HepG2 (cell line): ENCODE results near the gene FAM156A. TPM values are rescaled to one million over a fixed set of nuclear protein-coding genes. Genes with fewer than 3 reads are reported as not detected.
"Not testable (repeated sequence)": the region's sequence is repeated elsewhere in the genome, so short reads cannot be mapped to it uniquely, and the experiment has no call there.

Experiments
- ATAC-seq: fragments of 200-7000 bp; cut with Tn5 transposase; 3 replicates; pipeline ENCODE4 v1.9.1; 2020; ENCODE audit warnings: mild to moderate bottlenecking, moderate library complexity
- Bru-seq: library from RNA; stranded (reverse); fragments of 400-500 nt; gene quantifications from one replicate; lab custom pipeline; 2021; lab: Mats Ljungman, UMichigan
- BruChase-seq, 2 experiments: library from RNA; stranded (reverse); fragments of 400-500 nt; gene quantifications; one replicate each; lab custom pipeline; 2021; lab: Mats Ljungman, UMichigan
- BruUV-seq: library from RNA; stranded (reverse); fragments of 400-500 nt; replicated peaks from 2 replicates; lab custom pipeline; 2021; lab: Mats Ljungman, UMichigan
- CTCF ChIA-PET: fragments of 300-600 bp; formaldehyde crosslinking; extraction: SDS; loops from one replicate; lab custom pipeline; 2021; ENCODE audit warnings: low total read pairs, inconsistent platforms, low intra/inter-chr PET ratio; lab: Yijun Ruan, JAX
- POLR2A ChIA-PET: fragments of 350-600 bp; sonication (Branson Sonifier 250); formaldehyde crosslinking; loops from one replicate; lab custom pipeline; 2020; ENCODE audit warnings: antibody characterized with exemption, inconsistent platforms; lab: Yijun Ruan, JAX
- DNase-seq: peaks from one replicate; pipeline ENCODE4 v3.0.0-alpha.2; 2015; ENCODE audit warnings: low spot score
- FAIRE-seq: peaks from 3 replicates; lab custom pipeline; 2011; peaks lifted over from hg19 to GRCh38; lab: Jason Lieb, UNC
- H2AFZ ChIP-seq: one replicate; pipeline ENCODE4 v1.6.1; 2011; ENCODE audit warnings: low read length, inconsistent platforms
- H3K27ac ChIP-seq: fragments of 300-600 bp; 3 replicates; pipeline ENCODE4 v1.8.0; 2011; ENCODE audit warnings: mixed run types, mild to moderate bottlenecking, mixed read lengths, low read length, inconsistent platforms; ENCODE audit not compliant: insufficient read depth; ENCODE audit errors: extremely low read length
- H3K27me3 ChIP-seq, 2 experiments: fragments of 200-600 bp in 1 of 2; 2 replicates in 1 of 2; 3 replicates in 1 of 2; pipeline versions ENCODE4 v1.6.0 to v1.8.0; 2011; ENCODE audit warnings: low read length in 2 of 2, mild to moderate bottlenecking in 2 of 2, moderate library complexity in 2 of 2, inconsistent platforms in 1 of 2; ENCODE audit not compliant: insufficient read depth in 2 of 2, control insufficient read depth in 1 of 2
- H3K36me3 ChIP-seq, 2 experiments: fragments of 200-600 bp in 1 of 2; replicated peaks in 1 of 2; 2 replicates in 1 of 2; 3 replicates in 1 of 2; pipeline versions ENCODE4 v1.5.1 to v1.8.0; 2011; ENCODE audit warnings: low read length in 2 of 2, inconsistent platforms in 1 of 2; ENCODE audit not compliant: insufficient read depth in 2 of 2, control insufficient read depth in 1 of 2
- H3K4me1 ChIP-seq: 2 replicates; pipeline ENCODE4 v1.5.1; 2012; ENCODE audit warnings: low read length, inconsistent platforms; ENCODE audit not compliant: insufficient read depth
- H3K4me2 ChIP-seq: 2 replicates; pipeline ENCODE4 v1.6.0; 2011; ENCODE audit warnings: low read depth, low read length, inconsistent platforms
- H3K4me3 ChIP-seq, 3 experiments: fragments of 200-600 bp in 1 of 3; sonication (generic), shearing (Covaris generic) in 1 of 3; replicated peaks in 1 of 3; 2 replicates each; pipeline ENCODE4 v1.5.1; 2011 to 2016; ENCODE audit warnings: low read length in 3 of 3, inconsistent platforms in 2 of 3, low read depth in 2 of 3, mild to moderate bottlenecking in 2 of 3, control low read depth in 1 of 3, mixed read lengths in 1 of 3; ENCODE audit not compliant: insufficient read depth in 1 of 3
- H3K79me2 ChIP-seq: one replicate; pipeline ENCODE4 v1.6.1; 2011; ENCODE audit warnings: low read length, inconsistent platforms; ENCODE audit not compliant: insufficient read depth
- H3K9ac ChIP-seq: 2 replicates; pipeline ENCODE4 v1.6.0; 2011; ENCODE audit warnings: mild to moderate bottlenecking, low read depth, low read length, inconsistent platforms; ENCODE audit not compliant: insufficient read depth
- H3K9me3 ChIP-seq: 2 replicates; pipeline ENCODE4 v1.5.1; 2012; ENCODE audit warnings: mild to moderate bottlenecking, low read length
- H4K20me1 ChIP-seq: 2 replicates; pipeline ENCODE4 v1.6.0; 2011; ENCODE audit warnings: inconsistent platforms, mild to moderate bottlenecking, low read length, moderate library complexity; ENCODE audit not compliant: insufficient read depth
- CC2D1A ChIP-seq: sonication (generic); formaldehyde crosslinking; IDR thresholded peaks from 2 replicates; pipeline ENCODE4 v1.8.1; 2023; ENCODE audit warnings: mild to moderate bottlenecking, missing genetic modification reagents
- FOXP4 ChIP-seq: sonication (generic); formaldehyde crosslinking; IDR thresholded peaks from 2 replicates; pipeline ENCODE4 v1.4.0; 2020; ENCODE audit warnings: missing genetic modification reagents
- HCFC1 ChIP-seq: fragments of 150-350 bp; IDR thresholded peaks from 2 replicates; pipeline ENCODE4 v1.6.1; 2014; ENCODE audit warnings: low read depth, low read length
- PLSCR1 ChIP-seq: sonication (generic); formaldehyde crosslinking; IDR thresholded peaks from 2 replicates; pipeline ENCODE4 v1.5.0; 2020; ENCODE audit warnings: missing genetic modification reagents, mild to moderate bottlenecking, borderline replicate concordance
- WGBS: methylation state at CpG from one replicate; pipeline ENCODE4 v1.1.6; 2017; ENCODE audit warnings: low lambda C conversion rate; 5-methylcytosine and 5-hydroxymethylcytosine counted together
- in situ Hi-C: cut with HindIII; loops from 2 replicates; pipeline ENCODE4 v1.10.0; 2017; ENCODE audit warnings: low pct_unique_long_range_greater_than_20kb; ENCODE audit not compliant: extremely low pct_ligation_motif_present
- intact Hi-C: fragments of 100-400 bp; cut with micrococcal nuclease; formaldehyde crosslinking; loops from one replicate; pipeline ENCODE4 v1.10.0; 2022; ENCODE audit not compliant: unreplicated experiment
- long read RNA-seq, 2 experiments: library from RNA in 1 of 2; library from polyadenylated mRNA in 1 of 2; stranded (forward) in 1 of 2; unstranded in 1 of 2; transcript quantifications; one replicate each; pipeline ENCODE4 v2.0.0, GENCODE V29; 2019 to 2022
- polyA minus RNA-seq, 3 experiments: library from RNA; depleted of rRNA, polyadenylated mRNA; stranded (reverse); fragments of >200 nt; gene quantifications; 2 replicates each; pipeline ENCODE4 v1.2.3, GENCODE V29; 2011; ENCODE audit warnings: low replicate concordance in 1 of 3
- polyA plus RNA-seq, 8 experiments: library from polyadenylated mRNA; depleted of rRNA in 3 of 8; stranded (reverse) in 7 of 8; unstranded in 1 of 8; fragments of >200 nt; fragmentation: Illumina TruSeq in 4 of 8; extraction: Trizol in 4 of 8; gene quantifications; 2 replicates each; pipeline versions ENCODE4 v1.2.1 to v1.2.3, GENCODE V29; 2011 to 2016; ENCODE audit warnings: low read depth in 4 of 8, missing spikeins in 1 of 8, mixed read lengths in 1 of 8; ENCODE audit not compliant: insufficient read depth in 1 of 8
- total RNA-seq, 5 experiments: library from RNA; depleted of rRNA; stranded (reverse); fragments of >200 nt; fragmentation: Illumina TruSeq; extraction: Trizol; gene quantifications; 2 replicates each; pipeline ENCODE4 v1.2.3, GENCODE V29; 2016; ENCODE audit warnings: low read depth in 1 of 5

The FAM156A gene
- 7.2 and 15.4 TPM in 2 replicates for total RNA-seq (2016; rRNA removed; fragmentation: Illumina TruSeq; extraction: Trizol)
- 2.1 and 2.3 TPM in 2 replicates for total RNA-seq (2016; cell fraction: cytosol; rRNA removed; fragmentation: Illumina TruSeq; extraction: Trizol; ENCODE audit: low read depth)
- 7.6 and 13.8 TPM in 2 replicates for total RNA-seq (2016; cell fraction: insoluble cytoplasmic fraction; rRNA removed; fragmentation: Illumina TruSeq; extraction: Trizol)
- 1.9 and 5.9 TPM in 2 replicates for total RNA-seq (2016; cell fraction: membrane; rRNA removed; fragmentation: Illumina TruSeq; extraction: Trizol)
- total RNA-seq (2016; cell fraction: nucleus; rRNA removed; fragmentation: Illumina TruSeq; extraction: Trizol): 15.4 and 17.3 TPM in 2 replicates
- 53.8 and 57.9 TPM in 2 replicates for polyA plus RNA-seq (2011; rRNA removed)
- polyA plus RNA-seq (2011; cell fraction: cytosol; rRNA removed): 29.2 and 34.5 TPM in 2 replicates
- polyA plus RNA-seq (2011; cell fraction: nucleus; rRNA removed): 350 and 359 TPM in 2 replicates
- polyA plus RNA-seq (2012): 35.7 and 50.7 TPM in 2 replicates
- 0.57 and 0.66 TPM in 2 replicates for polyA plus RNA-seq (2016; cell fraction: cytosol; fragmentation: Illumina TruSeq; extraction: Trizol; ENCODE audit: low read depth)
- 6.2 and 6.3 TPM in 2 replicates for polyA plus RNA-seq (2016; cell fraction: insoluble cytoplasmic fraction; fragmentation: Illumina TruSeq; extraction: Trizol; ENCODE audit: low read depth)
- polyA plus RNA-seq (2016; cell fraction: membrane; fragmentation: Illumina TruSeq; extraction: Trizol; ENCODE audit: low read depth): 1.8 and 2.6 TPM in 2 replicates
- polyA plus RNA-seq (2016; cell fraction: nucleus; fragmentation: Illumina TruSeq; extraction: Trizol; ENCODE audit: insufficient read depth, low read depth): 85.4 and 94.3 TPM in 2 replicates
- 15.3 and 25.8 TPM in 2 replicates for polyA minus RNA-seq (2011; rRNA and poly(A)+ RNA removed; ENCODE audit: low replicate concordance)
- polyA minus RNA-seq (2011; cell fraction: cytosol; rRNA and poly(A)+ RNA removed): 9.8 and 10.2 TPM in 2 replicates
- polyA minus RNA-seq (2011; cell fraction: nucleus; rRNA and poly(A)+ RNA removed): 62.5 and 68.2 TPM in 2 replicates
- Bru-seq, nascent RNA: percentile 45 among the genes with signal in this experiment
- percentile 46 among the genes with signal in this experiment for BruChase-seq, experiment 1, labeled RNA remaining after a 6-hour chase
- BruChase-seq, experiment 2, labeled RNA remaining after a 2-hour chase: percentile 48 among the genes with signal in this experiment
- long read RNA-seq, experiment 1, partial matches to known transcripts: 1 of 16 reads
- long read RNA-seq, experiment 1, other reads (novel, unspliced or antisense): 8 of 16 reads
- long read RNA-seq, experiment 2, partial matches to known transcripts: 0 of 5 reads
- long read RNA-seq, experiment 2, other reads (novel, unspliced or antisense): 3 of 5 reads

GRCh38 chrX:52958113-52958959 is at the start of gene FAM156A:
Gene FAM156A (minus strand): TSS chrX:52958518. CDS start chrX:52948588, 9,930 bp downstream.
- CTCF ChIA-PET, H3K4me1 ChIP-seq, H3K79me2 ChIP-seq, H3K27me3 ChIP-seq, intact Hi-C loops, H3K9ac ChIP-seq, H2AFZ ChIP-seq, H3K4me2 ChIP-seq, POLR2A ChIA-PET, H3K4me3 ChIP-seq, DNase-seq, H4K20me1 ChIP-seq, H3K36me3 ChIP-seq, BruUV-seq, in situ Hi-C loops, H3K27ac ChIP-seq, H3K9me3 ChIP-seq: not testable (repeated sequence)
- WGBS: no CpG with 5 or more reads among the region's 91 CpGs
- peak; percentile 88 for FAIRE-seq
- ATAC-seq: peak; percentile 89

- Histone ChIP-seq H3K36me3 (no peaks in the 10 kb centered on the region), H3K79me2 (no peaks in the 10 kb centered on the region), H3K9ac (no peak overlapping the region), H3K27ac (no peak overlapping the region), H2AFZ (no peak overlapping the region), H4K20me1 (no peaks in the 10 kb centered on the region), H3K4me3 (no peak overlapping the region), H3K4me2 (no peak overlapping the region), H3K4me1 (no peaks in the 10 kb centered on the region), H3K27me3 (0 out of 5 replicates have a peak, but pooled peaks cover 0 to under 1% of the 10 kb centered on the region in 2 experiments), H3K9me3 (no peaks in the 10 kb centered on the region)
- intact Hi-C loops: no loop called here
- no peak for ATAC-seq
- no TSS peak for BruUV-seq
- no peak for DNase-seq
- no peak for FAIRE-seq
- WGBS: 0% methylated on average over 2 of the region's 3 CpGs
- POLR2A ChIA-PET: no interaction called here
- in situ Hi-C loops: no loop called here
- CTCF ChIA-PET: no interaction called here
- TF ChIP-seq FOXP4 (CRISPR knock-in tag): no peak
- no peak for TF ChIP-seq PLSCR1 (CRISPR knock-in tag)
- no peak for TF ChIP-seq CC2D1A (CRISPR knock-in tag)
- no peak for TF ChIP-seq HCFC1
Observed at GRCh38 chrX:53005327-53005726, 47.0 kb upstream of the FAM156A start.
